Uterus (tissue), 4 donors: Measurements from ENCODE around the gene TNFRSF25. TPM values are rescaled to one million over a fixed set of nuclear protein-coding genes. Genes with fewer than 3 reads are reported as not detected.

Source experiments
- DNase-seq, 2 donors: peaks; one replicate each; pipeline ENCODE4 v3.0.0-alpha.2; 2019 to 2020
- H3K27ac ChIP-seq, 2 donors: fragments of 200-600 bp; sonication (generic); 1 replicate in 1 of 2; 2 replicates in 1 of 2; pipeline ENCODE4 v1.5.1; 2016 to 2018
- H3K27me3 ChIP-seq, 2 donors: fragments of 200-600 bp; sonication (generic); one replicate each; pipeline ENCODE4 v1.5.1; 2018 to 2019; ENCODE audit warnings: control low read depth in 1 of 2
- H3K36me3 ChIP-seq, 2 donors: fragments of 200-600 bp; sonication (generic); one replicate each; pipeline ENCODE4 v1.5.1; 2019; ENCODE audit warnings: control low read depth in 1 of 2
- H3K4me1 ChIP-seq, 2 donors: fragments of 200-600 bp; sonication (generic); one replicate each; pipeline ENCODE4 v1.5.1; 2018 to 2019; ENCODE audit warnings: control low read depth in 1 of 2
- H3K4me3 ChIP-seq, 2 donors: fragments of 200-600 bp; sonication (generic); 1 replicate in 1 of 2; 2 replicates in 1 of 2; pipeline ENCODE4 v1.5.1; 2018 to 2019; ENCODE audit warnings: mild to moderate bottlenecking in 1 of 2
- H3K9me3 ChIP-seq, 2 donors: fragments of 200-600 bp; sonication (generic); one replicate each; pipeline ENCODE4 v1.5.1; 2019; ENCODE audit warnings: control low read depth in 1 of 2
- CTCF ChIP-seq, 4 experiments: fragments of 200-600 bp in 2 of 4; fragments of 450-650 bp in 2 of 4; sonication (generic) in 2 of 4; IDR thresholded peaks; one replicate each; pipeline ENCODE4 v1.5.1; 2016 to 2019; ENCODE audit warnings: antibody characterized with exemption in 4 of 4, mild to moderate bottlenecking in 2 of 4, moderate library complexity in 1 of 4
- POLR2A ChIP-seq, 2 donors: fragments of 450-650 bp; IDR thresholded peaks; one replicate each; pipeline ENCODE4 v1.6.1; 2016; ENCODE audit warnings: antibody characterized with exemption in 2 of 2, mild to moderate bottlenecking in 1 of 2, moderate library complexity in 1 of 2
- intact Hi-C: fragments of 100-400 bp; cut with DNase I; formaldehyde crosslinking; loops from one replicate; pipeline ENCODE4 v1.15.1; 2023; ENCODE audit warnings: low total_unique reads
- total RNA-seq, 4 donors: library from RNA; depleted of rRNA in 3 of 4; stranded (reverse); fragments of >200 nt in 3 of 4; gene quantifications; one replicate each; pipeline versions ENCODE4 v1.1.0 to v1.2.4, GENCODE V29; 2014 to 2023
- donor health status: DM: yes; HTN: yes; CAD: no.

The TNFRSF25 gene
- total RNA-seq, 4 donors from 2014 or later = 1.0 to 11.1 (median 4.8) TPM

GRCh38 chr1:6501279-6501813 is 35.4 kb upstream of the TNFRSF25 start:
- H3K9me3 ChIP-seq = no peaks in the 10 kb centered on the region
- no peaks in the 10 kb centered on the region for H3K36me3 ChIP-seq
- no peaks in the 10 kb centered on the region for H3K27me3 ChIP-seq
- TF ChIP-seq CTCF (IDR thresholded peaks at IDR 0.05) (no peak), POLR2A (IDR thresholded peaks at IDR 0.05) (no peak)
- intact Hi-C loops = no loop called here
- H3K4me3 ChIP-seq = no peak overlapping the region
- DNase-seq = no peak
- no peak overlapping the region for H3K27ac ChIP-seq
- peaks cover 0 to 13% of the 10 kb centered on the region in 2 donors for H3K4me1 ChIP-seq

- Histone ChIP-seq H3K4me1 (peaks cover 0 to 13% of the 10 kb centered on the region in 2 donors), H3K9me3 (no peaks in the 10 kb centered on the region), H3K4me3 (no peak overlapping the region), H3K27me3 (no peaks in the 10 kb centered on the region), H3K27ac (no peak overlapping the region), H3K36me3 (no peaks in the 10 kb centered on the region)
- no peak for TF ChIP-seq POLR2A (IDR thresholded peaks at IDR 0.05)
- no peak for TF ChIP-seq CTCF (IDR thresholded peaks at IDR 0.05)
- intact Hi-C loops = no loop called here
- no peak for DNase-seq
Observed at GRCh38 chr1:6500544-6501278, 34.7 kb upstream of the TNFRSF25 start.

GRCh38 chr1:6499296-6499695 is 33.3 kb upstream of the TNFRSF25 start:
- H3K4me1 ChIP-seq = peaks cover 0 to 13% of the 10 kb centered on the region in 2 donors
- no peaks in the 10 kb centered on the region for H3K27me3 ChIP-seq
- H3K36me3 ChIP-seq = no peaks in the 10 kb centered on the region
- no peak for DNase-seq
- H3K27ac ChIP-seq = no peak overlapping the region
- H3K4me3 ChIP-seq = no peak overlapping the region
- intact Hi-C loops = loop anchor here (10.0 kb wide), 1 partner anchor 146 kb away; no protein-coding TSS in a partner anchor
- H3K9me3 ChIP-seq = no peaks in the 10 kb centered on the region
- no peak for TF ChIP-seq POLR2A (IDR thresholded peaks at IDR 0.05)
- TF ChIP-seq CTCF (IDR thresholded peaks at IDR 0.05) = no peak

DNA sequence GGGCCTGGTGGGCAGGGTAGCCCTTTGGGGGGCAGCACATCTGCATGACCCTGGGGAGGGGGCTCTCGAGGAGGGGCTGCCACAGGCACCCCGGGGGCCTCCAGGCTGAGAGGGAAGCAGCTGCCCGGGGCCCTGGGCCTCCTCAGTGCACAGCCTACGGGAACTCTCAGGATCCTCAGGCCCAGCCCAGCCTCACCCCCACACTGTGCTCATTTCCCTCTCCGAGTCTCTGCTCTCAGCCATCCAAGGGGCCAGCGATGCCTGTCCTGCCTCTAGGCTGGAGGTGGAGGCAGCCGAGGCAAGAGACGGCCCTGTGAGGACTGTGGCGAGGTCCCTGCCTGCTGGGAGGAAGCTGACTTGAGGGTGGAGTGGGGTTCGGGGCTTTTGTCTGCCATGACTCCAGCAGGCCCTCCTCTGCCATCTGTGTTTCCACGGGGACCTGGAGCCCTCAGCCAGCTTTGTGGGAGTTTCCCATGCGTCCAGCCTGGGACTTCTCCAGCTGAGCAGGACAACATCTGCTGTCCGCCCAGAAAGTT is 32.7 kb upstream of the TNFRSF25 start:
- H3K27me3 ChIP-seq = no peaks in the 10 kb centered on the region
- no peak overlapping the region for H3K4me3 ChIP-seq
- no peak for DNase-seq
- intact Hi-C loops = loop anchor here (10.0 kb wide), 1 partner anchor 146 kb away; no protein-coding TSS in a partner anchor
- H3K9me3 ChIP-seq = no peaks in the 10 kb centered on the region
- H3K27ac ChIP-seq = no peak overlapping the region
- peaks cover 0 to 13% of the 10 kb centered on the region in 2 donors for H3K4me1 ChIP-seq
- TF ChIP-seq CTCF (IDR thresholded peaks at IDR 0.05) (no peak), POLR2A (IDR thresholded peaks at IDR 0.05) (no peak)
- no peaks in the 10 kb centered on the region for H3K36me3 ChIP-seq
